Retinal pigment epithelial cell (primary cell): Measurements from ENCODE around the gene CDC42BPB.

Source experiments
- DNase-seq: peaks from one replicate; pipeline ENCODE4 v3.0.0-alpha.2; 2010; ENCODE audit warnings: low read depth
- H3K4me3 ChIP-seq: 2 replicates; pipeline ENCODE4 v1.5.1; 2011; ENCODE audit warnings: mild to moderate bottlenecking, low read length, control low read depth, moderate library complexity
- TF ChIP-seq, protein P1 (sequence below): conservative IDR thresholded peaks from 2 replicates; pipeline ENCODE4 v1.5.1; 2011; ENCODE audit warnings: low read depth, low read length, control low read depth, inconsistent platforms

The CDC42BPB gene

DNA sequence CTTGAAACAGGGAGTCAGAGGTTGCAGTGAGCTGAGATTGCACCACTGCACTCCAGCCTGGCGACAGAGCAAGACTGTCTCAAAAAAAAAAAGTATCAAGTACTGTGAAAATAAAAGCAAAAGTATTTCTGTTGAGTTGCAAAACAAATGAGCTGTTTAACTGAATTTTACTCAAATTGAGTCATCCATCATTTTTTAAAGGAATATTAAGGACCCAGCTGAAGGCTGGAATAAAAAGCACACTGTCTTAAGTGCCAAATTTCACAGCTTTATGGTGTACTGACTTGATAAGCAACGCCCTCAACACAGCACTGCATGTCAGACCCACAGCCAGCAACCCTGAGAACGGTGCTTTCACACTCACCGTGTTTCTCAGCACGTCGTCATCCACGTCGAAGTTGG, 76.9 kb downstream of the CDC42BPB start:
- no peak for DNase-seq
- TF ChIP-seq, protein P1, sequence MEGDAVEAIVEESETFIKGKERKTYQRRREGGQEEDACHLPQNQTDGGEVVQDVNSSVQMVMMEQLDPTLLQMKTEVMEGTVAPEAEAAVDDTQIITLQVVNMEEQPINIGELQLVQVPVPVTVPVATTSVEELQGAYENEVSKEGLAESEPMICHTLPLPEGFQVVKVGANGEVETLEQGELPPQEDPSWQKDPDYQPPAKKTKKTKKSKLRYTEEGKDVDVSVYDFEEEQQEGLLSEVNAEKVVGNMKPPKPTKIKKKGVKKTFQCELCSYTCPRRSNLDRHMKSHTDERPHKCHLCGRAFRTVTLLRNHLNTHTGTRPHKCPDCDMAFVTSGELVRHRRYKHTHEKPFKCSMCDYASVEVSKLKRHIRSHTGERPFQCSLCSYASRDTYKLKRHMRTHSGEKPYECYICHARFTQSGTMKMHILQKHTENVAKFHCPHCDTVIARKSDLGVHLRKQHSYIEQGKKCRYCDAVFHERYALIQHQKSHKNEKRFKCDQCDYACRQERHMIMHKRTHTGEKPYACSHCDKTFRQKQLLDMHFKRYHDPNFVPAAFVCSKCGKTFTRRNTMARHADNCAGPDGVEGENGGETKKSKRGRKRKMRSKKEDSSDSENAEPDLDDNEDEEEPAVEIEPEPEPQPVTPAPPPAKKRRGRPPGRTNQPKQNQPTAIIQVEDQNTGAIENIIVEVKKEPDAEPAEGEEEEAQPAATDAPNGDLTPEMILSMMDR: no peak
- H3K4me3 ChIP-seq: no peak overlapping the region

DNA sequence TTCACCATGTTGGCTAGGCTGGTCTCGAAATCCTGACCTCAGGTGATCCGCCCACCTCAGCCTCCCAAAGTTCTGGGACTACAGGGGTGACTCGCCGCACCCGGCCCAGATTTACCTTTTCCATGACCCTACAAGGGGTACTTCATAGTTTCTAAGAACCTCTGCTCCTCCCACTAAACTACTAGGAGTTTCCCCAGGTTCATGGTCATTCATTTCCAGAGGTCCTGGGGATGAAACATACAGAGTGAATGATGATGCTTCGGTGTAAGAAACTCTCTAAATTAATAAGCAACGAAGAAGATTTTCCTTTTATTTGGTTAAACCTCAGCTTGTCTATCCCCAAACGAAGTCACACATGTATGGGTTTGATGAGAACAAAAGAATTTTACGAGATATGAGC, 77.9 kb downstream of the CDC42BPB start:
- TF ChIP-seq, protein P1: no peak
- DNase-seq: no peak
- H3K4me3 ChIP-seq: no peak overlapping the region

DNA sequence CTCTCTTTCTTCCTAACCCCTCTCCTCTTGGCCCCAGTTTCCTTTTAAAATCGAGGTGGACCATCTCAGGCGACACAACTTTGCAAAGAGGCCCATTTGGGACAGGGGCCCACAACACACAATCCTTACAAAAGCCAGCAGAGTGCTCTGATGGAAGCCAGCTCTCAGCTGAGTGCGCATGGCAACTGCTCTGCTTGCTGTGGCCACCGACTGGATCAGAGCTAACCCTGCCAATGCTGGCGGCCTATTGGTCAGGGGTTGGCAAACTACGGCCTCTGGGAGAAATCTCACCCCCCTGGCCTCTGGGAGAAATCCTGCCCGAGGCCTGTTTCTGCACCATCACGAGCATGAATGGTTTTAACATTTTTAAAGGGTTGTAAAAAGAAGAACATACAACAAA, 79.9 kb downstream of the CDC42BPB start:
- no peak overlapping the region for H3K4me3 ChIP-seq
- DNase-seq: no peak
- TF ChIP-seq, protein P1: no peak

DNA sequence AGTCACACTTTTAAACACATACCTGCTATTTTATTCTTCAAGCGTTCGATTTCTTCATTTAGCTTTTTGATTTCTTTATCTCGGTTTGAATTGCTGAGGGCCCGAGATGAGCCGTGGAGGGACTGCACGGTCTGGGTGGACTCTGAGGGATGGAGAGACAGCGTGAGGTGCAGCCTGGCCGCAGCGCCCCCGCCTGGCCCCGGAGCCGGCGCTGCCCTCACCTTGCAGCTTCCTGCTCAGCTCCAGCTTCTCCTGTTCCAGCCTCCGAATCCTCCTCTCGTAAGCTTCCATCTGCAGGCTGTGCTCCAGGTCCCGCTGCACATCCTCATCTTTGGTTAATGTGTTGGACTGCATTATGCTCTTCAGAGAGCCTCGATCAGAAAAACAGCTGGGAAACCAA, 81.7 kb downstream of the CDC42BPB start:
- DNase-seq: no peak

DNA sequence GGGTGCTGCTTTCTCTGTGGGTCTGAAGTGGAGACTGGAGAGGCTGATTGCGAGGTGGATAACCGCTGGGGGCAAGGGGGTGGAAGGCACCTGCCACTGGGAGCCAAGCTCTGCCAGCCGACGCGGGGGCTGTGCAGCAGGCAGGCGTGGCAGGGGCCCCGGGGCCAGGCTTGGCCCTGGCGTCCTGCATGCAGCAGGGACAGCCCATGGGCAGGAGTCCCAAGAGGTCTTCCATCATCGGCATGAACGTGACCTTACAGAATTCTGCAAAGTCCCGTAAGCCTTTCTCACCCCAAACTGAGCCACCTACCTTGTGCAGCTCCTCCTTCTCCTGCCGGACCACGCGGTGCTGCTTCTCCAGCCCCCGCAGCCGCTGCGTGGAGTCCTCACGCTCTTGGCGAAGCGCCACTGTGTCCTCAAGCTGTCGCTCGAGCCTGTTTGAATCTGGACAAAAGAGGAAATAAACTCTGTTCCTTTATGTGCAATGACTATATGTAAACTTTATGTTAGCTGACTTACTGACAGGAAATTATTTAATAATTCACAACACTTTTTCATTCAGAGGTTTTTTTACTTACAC, 83.6 kb downstream of the CDC42BPB start:
- DNase-seq: no peak
- TF ChIP-seq, protein P1: no peak
- no peak overlapping the region for H3K4me3 ChIP-seq

More for the DNA sequence above, 81.7 kb downstream of the CDC42BPB start:
- H3K4me3 ChIP-seq: no peak overlapping the region
- TF ChIP-seq, protein P1: no peak

GRCh38 chr14:102971836-102972606, 85.3 kb downstream of the CDC42BPB start:
- no peak overlapping the region for H3K4me3 ChIP-seq
- no peak for DNase-seq
- TF ChIP-seq, protein P1: no peak

DNA sequence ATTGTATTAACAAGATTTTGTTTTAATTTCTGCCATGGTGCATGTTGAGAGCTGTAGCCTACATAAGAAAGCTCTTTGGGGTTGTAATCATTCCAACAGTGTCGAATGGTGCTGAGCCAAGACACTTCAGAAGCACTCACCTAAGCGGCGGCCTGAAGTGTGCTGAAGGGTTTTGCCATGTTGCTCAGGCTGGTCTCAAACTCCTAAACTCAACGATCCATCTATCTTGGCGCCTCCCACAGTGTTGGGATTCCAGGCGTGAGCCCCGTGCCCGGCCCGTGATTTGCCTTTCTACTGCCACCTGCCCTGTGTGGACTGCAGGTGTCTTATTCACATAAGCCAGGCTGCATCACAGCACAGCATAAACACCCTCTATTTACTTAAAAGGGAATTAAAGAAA, 86.0 kb downstream of the CDC42BPB start:
- DNase-seq: no peak
- TF ChIP-seq, protein P1: no peak
- no peak overlapping the region for H3K4me3 ChIP-seq
